ENCODE data around the gene MACROD2.
"Not testable (repeated sequence)": the region's sequence is repeated elsewhere in the genome, so short reads cannot be mapped to it uniquely, and the experiment has no call there.

MACROD2 gene

GRCh38 chr20:15794409-15794808 is 1799.1 kb downstream of the MACROD2 start:
- no peaks in the 10 kb centered on the region for H3K27me3 Mint-ChIP-seq (ENCODE audit: low read depth)
- no peaks in the 10 kb centered on the region for H3K4me1 Mint-ChIP-seq (ENCODE audit: low read depth)
- H3K9me3 Mint-ChIP-seq, result no peaks in the 10 kb centered on the region
- H3K27ac Mint-ChIP-seq, result no peak overlapping the region
- no peak overlapping the region for H3K4me3 Mint-ChIP-seq
- no peaks in the 10 kb centered on the region for H3K36me3 Mint-ChIP-seq (ENCODE audit: low read depth)

DNA sequence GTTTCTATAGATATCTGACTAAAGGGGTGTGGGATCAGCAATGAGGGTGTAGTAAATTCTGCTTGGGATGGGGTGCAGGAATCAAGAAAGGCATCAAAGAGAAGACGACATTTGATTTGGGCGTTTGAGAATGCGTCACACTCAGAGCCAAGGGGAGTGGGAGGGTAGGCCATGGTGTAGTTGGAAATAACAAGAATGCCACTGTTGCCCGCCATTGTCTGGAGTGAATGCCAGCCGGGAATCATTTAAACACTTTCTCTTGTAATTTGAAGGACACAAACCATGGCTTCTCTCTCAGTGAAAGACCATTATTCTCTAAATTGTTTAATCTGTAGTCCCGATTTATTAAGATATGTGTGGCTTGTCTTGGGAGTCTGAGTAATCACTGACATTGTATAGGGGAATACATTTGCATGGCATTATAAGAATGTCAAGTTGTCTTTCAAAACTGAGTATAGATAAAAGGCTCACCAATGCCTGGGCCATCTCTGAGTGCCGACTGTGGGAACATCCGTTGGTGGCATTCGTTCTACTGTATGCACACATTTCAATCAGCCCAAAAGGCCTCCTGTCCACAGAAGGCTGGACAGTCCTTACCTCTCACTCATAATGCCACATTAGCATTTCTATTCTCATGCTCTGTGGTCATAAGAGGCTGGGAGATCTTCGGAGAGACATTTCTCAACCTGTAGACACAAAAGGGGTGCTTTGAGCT is 1800.1 kb downstream of the MACROD2 start:
- Mint-ChIP-seq H3K27me3 (ENCODE audit: low read depth) (no peaks in the 10 kb centered on the region), H3K9me3 (no peaks in the 10 kb centered on the region), H3K27ac (no peak overlapping the region)

DNA sequence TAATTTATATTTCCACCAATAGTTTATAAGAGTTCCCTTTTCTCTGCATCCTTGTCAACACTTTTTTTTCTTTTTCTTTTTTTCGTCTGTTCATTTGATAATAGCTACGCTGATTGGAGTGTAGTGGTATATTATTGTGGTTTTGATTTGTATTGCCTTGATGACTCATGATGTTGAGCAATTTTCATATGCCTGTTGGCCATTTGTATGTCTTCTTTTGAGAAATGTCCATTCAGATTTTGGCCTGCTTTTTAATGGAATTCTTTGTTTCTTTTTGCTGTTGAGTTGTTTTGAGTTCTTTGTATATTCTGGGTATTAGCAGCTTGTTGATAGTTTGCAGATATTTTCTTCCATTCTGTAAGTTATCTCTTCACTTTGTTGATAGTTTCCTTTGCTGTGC is 1804.6 kb downstream of the MACROD2 start:
- no peaks in the 10 kb centered on the region for H3K4me1 Mint-ChIP-seq (ENCODE audit: low read depth)
- H3K4me3 Mint-ChIP-seq, result no peak overlapping the region
- H3K9me3 Mint-ChIP-seq, result no peaks in the 10 kb centered on the region
- no peaks in the 10 kb centered on the region for H3K36me3 Mint-ChIP-seq (ENCODE audit: low read depth)
- no peak overlapping the region for H3K27ac Mint-ChIP-seq
- H3K27me3 Mint-ChIP-seq (ENCODE audit: low read depth), result no peaks in the 10 kb centered on the region

More for the DNA sequence above, 1800.1 kb downstream of the MACROD2 start:
- Mint-ChIP-seq H3K36me3 (ENCODE audit: low read depth) (no peaks in the 10 kb centered on the region), H3K4me3 (no peak overlapping the region), H3K4me1 (ENCODE audit: low read depth) (no peaks in the 10 kb centered on the region)

DNA sequence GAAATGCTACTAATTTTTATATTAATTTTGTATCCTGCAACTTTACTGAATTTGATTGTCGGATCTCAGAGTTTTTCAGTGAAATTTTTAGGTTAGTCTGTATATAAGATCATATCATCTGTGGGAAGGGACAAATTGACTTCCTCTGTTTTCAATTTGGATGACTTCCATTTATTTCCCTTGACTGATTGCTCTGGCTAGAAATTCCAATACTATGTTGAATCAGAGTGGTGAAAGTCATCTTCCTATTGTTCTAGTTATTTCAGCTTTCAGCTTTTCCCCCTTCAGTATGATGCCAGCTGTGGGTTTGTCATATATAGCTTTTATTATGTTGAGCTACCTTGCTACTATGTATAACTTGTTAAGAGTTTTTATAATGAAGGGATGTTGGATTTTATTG is 1806.7 kb downstream of the MACROD2 start:
- Mint-ChIP-seq H3K4me1 (ENCODE audit: low read depth) (no peaks in the 10 kb centered on the region), H3K4me3 (no peak overlapping the region), H3K36me3 (ENCODE audit: low read depth) (no peaks in the 10 kb centered on the region), H3K27me3 (ENCODE audit: low read depth) (no peaks in the 10 kb centered on the region), H3K27ac (no peak overlapping the region), H3K9me3 (peaks cover 7% of the 10 kb centered on the region)

GRCh38 chr20:15805154-15805553 is 1809.8 kb downstream of the MACROD2 start:
- no peaks in the 10 kb centered on the region for H3K36me3 Mint-ChIP-seq (ENCODE audit: low read depth)

GRCh38 chr20:15806105-15806504 is 1810.8 kb downstream of the MACROD2 start:
- H3K27ac Mint-ChIP-seq, result no peak overlapping the region
- peaks cover 7% of the 10 kb centered on the region for H3K9me3 Mint-ChIP-seq
- H3K36me3 Mint-ChIP-seq (ENCODE audit: low read depth), result no peaks in the 10 kb centered on the region
- no peak overlapping the region for H3K4me3 Mint-ChIP-seq
- H3K4me1 Mint-ChIP-seq (ENCODE audit: low read depth), result no peaks in the 10 kb centered on the region
- H3K27me3 Mint-ChIP-seq (ENCODE audit: low read depth), result no peaks in the 10 kb centered on the region

More at GRCh38 chr20:15805154-15805553, 1809.8 kb downstream of the MACROD2 start:
- Mint-ChIP-seq H3K4me3 (no peak overlapping the region), H3K4me1 (ENCODE audit: low read depth) (no peaks in the 10 kb centered on the region), H3K27ac (no peak overlapping the region), H3K9me3 (peaks cover 7% of the 10 kb centered on the region), H3K27me3 (ENCODE audit: low read depth) (no peaks in the 10 kb centered on the region)

- Mint-ChIP-seq H3K9me3 (peaks cover 11% of the 10 kb centered on the region), H3K4me3 (no peak overlapping the region), H3K36me3 (ENCODE audit: low read depth) (no peaks in the 10 kb centered on the region), H3K27ac (no peak overlapping the region), H3K27me3 (ENCODE audit: low read depth) (no peaks in the 10 kb centered on the region), H3K4me1 (ENCODE audit: low read depth) (no peaks in the 10 kb centered on the region)
These were observed 1812.0 kb downstream of the MACROD2 start for GRCh38 chr20:15807271-15807670.

- not testable (repeated sequence) for H3K27me3 Mint-ChIP-seq (ENCODE audit: low read depth); H3K27ac Mint-ChIP-seq; H3K36me3 Mint-ChIP-seq (ENCODE audit: low read depth); H3K4me3 Mint-ChIP-seq; H3K4me1 Mint-ChIP-seq (ENCODE audit: low read depth)
- H3K9me3 Mint-ChIP-seq, result peaks cover 11% of the 10 kb centered on the region
These were observed 1812.5 kb downstream of the MACROD2 start for GRCh38 chr20:15807771-15808170.

DNA sequence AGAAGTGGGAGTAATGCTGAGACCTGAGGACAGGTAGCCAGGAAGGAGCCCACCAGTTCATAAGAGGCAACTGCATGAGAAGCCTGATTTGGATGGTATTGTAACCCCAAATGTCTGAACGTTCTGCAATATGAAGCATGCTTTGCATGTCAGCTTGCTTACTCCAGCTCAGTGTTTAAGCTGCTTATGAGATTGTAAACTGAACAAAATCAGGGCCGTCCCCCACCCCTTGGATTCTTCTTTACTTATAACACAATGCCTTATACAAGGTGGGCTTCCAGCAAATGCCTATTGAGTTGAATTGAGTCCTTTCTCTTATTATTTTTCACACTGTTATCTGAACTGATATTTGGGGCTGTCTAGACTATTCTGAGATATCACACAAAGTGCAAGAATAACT is 1816.6 kb downstream of the MACROD2 start:
- Mint-ChIP-seq H3K36me3 (ENCODE audit: low read depth) (no peaks in the 10 kb centered on the region), H3K4me3 (no peak overlapping the region), H3K27me3 (ENCODE audit: low read depth) (no peaks in the 10 kb centered on the region), H3K4me1 (ENCODE audit: low read depth) (no peaks in the 10 kb centered on the region), H3K9me3 (peaks cover 4% of the 10 kb centered on the region), H3K27ac (no peak overlapping the region)

- Mint-ChIP-seq H3K4me3 (no peak overlapping the region), H3K27ac (no peak overlapping the region), H3K9me3 (peaks cover 4% of the 10 kb centered on the region), H3K36me3 (ENCODE audit: low read depth) (no peaks in the 10 kb centered on the region), H3K4me1 (ENCODE audit: low read depth) (no peaks in the 10 kb centered on the region), H3K27me3 (ENCODE audit: low read depth) (no peaks in the 10 kb centered on the region)
These were observed 1817.4 kb downstream of the MACROD2 start for GRCh38 chr20:15812696-15813095.

GRCh38 chr20:15814360-15814759 is 1819.0 kb downstream of the MACROD2 start:
- Mint-ChIP-seq H3K27ac (no peak overlapping the region), H3K27me3 (ENCODE audit: low read depth) (no peaks in the 10 kb centered on the region), H3K9me3 (peaks cover 4% of the 10 kb centered on the region), H3K4me3 (no peak overlapping the region), H3K4me1 (ENCODE audit: low read depth) (no peaks in the 10 kb centered on the region), H3K36me3 (ENCODE audit: low read depth) (no peaks in the 10 kb centered on the region)

DNA sequence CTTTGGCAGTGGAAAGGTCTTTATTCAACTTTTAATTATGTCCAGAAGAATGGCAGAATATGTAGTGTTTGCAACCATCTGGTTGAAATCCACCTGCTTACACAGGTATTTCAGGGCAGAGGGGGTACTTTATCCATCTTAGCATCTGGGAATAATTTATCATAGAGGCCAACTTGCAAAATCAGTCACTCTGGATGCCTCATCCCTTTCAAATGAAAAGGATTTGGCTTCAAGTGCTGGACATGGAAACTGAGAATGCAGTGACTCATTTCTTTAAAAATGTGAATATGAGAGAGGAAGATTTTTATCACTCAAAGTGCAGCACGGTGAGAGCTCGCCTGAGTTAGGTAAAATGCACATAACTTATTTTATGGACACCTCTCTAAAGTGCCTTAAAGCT is 1819.6 kb downstream of the MACROD2 start:
- H3K4me1 Mint-ChIP-seq (ENCODE audit: low read depth), result no peaks in the 10 kb centered on the region
- no peaks in the 10 kb centered on the region for H3K27me3 Mint-ChIP-seq (ENCODE audit: low read depth)
- no peak overlapping the region for H3K4me3 Mint-ChIP-seq
- no peak overlapping the region for H3K27ac Mint-ChIP-seq
- no peaks in the 10 kb centered on the region for H3K36me3 Mint-ChIP-seq (ENCODE audit: low read depth)
- H3K9me3 Mint-ChIP-seq, result peaks cover 4% of the 10 kb centered on the region

- H3K4me1 Mint-ChIP-seq (ENCODE audit: low read depth), result no peaks in the 10 kb centered on the region
- no peak overlapping the region for H3K4me3 Mint-ChIP-seq
- no peaks in the 10 kb centered on the region for H3K27me3 Mint-ChIP-seq (ENCODE audit: low read depth)
- no peaks in the 10 kb centered on the region for H3K36me3 Mint-ChIP-seq (ENCODE audit: low read depth)
- no peak overlapping the region for H3K27ac Mint-ChIP-seq
- H3K9me3 Mint-ChIP-seq, result no peaks in the 10 kb centered on the region
These were observed 1822.0 kb downstream of the MACROD2 start for GRCh38 chr20:15817351-15817750.

DNA sequence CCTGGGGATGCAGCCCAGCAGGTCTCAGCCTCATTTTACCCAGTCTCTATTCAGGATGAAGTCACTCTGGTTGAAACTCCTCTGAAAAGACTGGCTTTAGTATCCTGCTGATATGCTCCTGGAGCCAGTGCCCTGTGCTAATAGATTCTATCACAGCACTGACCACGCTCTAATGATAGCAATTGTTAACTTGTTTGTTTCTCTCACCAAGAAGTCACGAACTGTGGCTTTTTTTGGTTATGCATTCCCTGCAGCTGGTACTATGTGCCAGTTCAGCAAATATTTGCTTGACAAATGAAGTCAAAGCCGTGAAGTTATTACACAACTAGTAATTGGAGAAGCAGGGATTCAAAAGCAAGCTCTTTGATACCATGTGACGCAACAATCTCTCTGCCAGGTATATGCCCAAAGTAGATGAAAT is 1823.3 kb downstream of the MACROD2 start:
- Mint-ChIP-seq H3K27ac (no peak overlapping the region), H3K4me3 (no peak overlapping the region), H3K36me3 (ENCODE audit: low read depth) (no peaks in the 10 kb centered on the region)

DNA sequence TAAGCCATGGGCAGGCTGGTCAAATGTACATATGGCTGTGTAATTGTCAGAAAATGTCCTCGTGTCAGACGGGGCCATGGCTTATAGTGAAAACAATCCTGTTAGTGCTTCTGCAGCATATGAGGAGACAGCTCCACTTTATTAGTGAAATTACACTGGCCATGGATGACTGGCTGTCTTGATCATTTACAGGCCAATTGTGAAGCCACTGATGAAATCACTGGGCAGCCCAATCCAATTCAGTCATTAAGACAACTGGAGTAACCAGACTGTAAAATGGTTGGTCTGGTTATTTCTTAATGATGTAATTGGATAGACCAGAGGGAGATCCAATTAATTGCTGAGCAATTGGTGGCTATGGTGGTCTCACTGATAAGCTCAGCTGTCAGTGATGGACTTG is 1828.4 kb downstream of the MACROD2 start:
- no peaks in the 10 kb centered on the region for H3K36me3 Mint-ChIP-seq (ENCODE audit: low read depth)
- no peaks in the 10 kb centered on the region for H3K27me3 Mint-ChIP-seq (ENCODE audit: low read depth)
- no peaks in the 10 kb centered on the region for H3K4me1 Mint-ChIP-seq (ENCODE audit: low read depth)
- no peak overlapping the region for H3K4me3 Mint-ChIP-seq
- H3K27ac Mint-ChIP-seq, result no peak overlapping the region
- H3K9me3 Mint-ChIP-seq, result no peaks in the 10 kb centered on the region

More for the DNA sequence above, 1823.3 kb downstream of the MACROD2 start:
- Mint-ChIP-seq H3K4me1 (ENCODE audit: low read depth) (no peaks in the 10 kb centered on the region), H3K9me3 (no peaks in the 10 kb centered on the region), H3K27me3 (ENCODE audit: low read depth) (no peaks in the 10 kb centered on the region)

- H3K27ac Mint-ChIP-seq, result no peak overlapping the region
- H3K36me3 Mint-ChIP-seq (ENCODE audit: low read depth), result no peaks in the 10 kb centered on the region
- H3K27me3 Mint-ChIP-seq (ENCODE audit: low read depth), result no peaks in the 10 kb centered on the region
- no peak overlapping the region for H3K4me3 Mint-ChIP-seq
- no peaks in the 10 kb centered on the region for H3K4me1 Mint-ChIP-seq (ENCODE audit: low read depth)
- H3K9me3 Mint-ChIP-seq, result no peaks in the 10 kb centered on the region
These were observed 1832.3 kb downstream of the MACROD2 start for GRCh38 chr20:15827628-15828027.
